ENCODE measurements around the gene ADD1.
"Not testable (repeated sequence)": the region's sequence is repeated elsewhere in the genome, so short reads cannot be mapped to it uniquely, and the experiment has no call there.

ADD1 gene

GRCh38 chr4:2942532-2943363, 99.1 kb downstream of the ADD1 start:
- H3K27ac ChIP-seq (ENCODE audit: low read length) = no peak overlapping the region
- H3K27me3 ChIP-seq (ENCODE audit: control insufficient read depth, insufficient read depth, low read length) = no peaks in the 10 kb centered on the region
- DNase-seq (ENCODE audit: low read depth, low spot score) = no peak
- H3K4me1 ChIP-seq (ENCODE audit: control insufficient read depth, insufficient read depth, low read length) = no peaks in the 10 kb centered on the region
- H3K4me3 ChIP-seq (ENCODE audit: low read length) = no peak overlapping the region
- peaks cover 73% of the 10 kb centered on the region for H3K36me3 ChIP-seq (ENCODE audit: control insufficient read depth, insufficient read depth, low read length)
- WGBS (ENCODE audit: insufficient coverage, insufficient read length) = no CpG with 5 or more reads among the region's 31 CpGs
- H3K9me3 ChIP-seq (ENCODE audit: control insufficient read depth, insufficient read depth, low read length) = no peaks in the 10 kb centered on the region

DNA sequence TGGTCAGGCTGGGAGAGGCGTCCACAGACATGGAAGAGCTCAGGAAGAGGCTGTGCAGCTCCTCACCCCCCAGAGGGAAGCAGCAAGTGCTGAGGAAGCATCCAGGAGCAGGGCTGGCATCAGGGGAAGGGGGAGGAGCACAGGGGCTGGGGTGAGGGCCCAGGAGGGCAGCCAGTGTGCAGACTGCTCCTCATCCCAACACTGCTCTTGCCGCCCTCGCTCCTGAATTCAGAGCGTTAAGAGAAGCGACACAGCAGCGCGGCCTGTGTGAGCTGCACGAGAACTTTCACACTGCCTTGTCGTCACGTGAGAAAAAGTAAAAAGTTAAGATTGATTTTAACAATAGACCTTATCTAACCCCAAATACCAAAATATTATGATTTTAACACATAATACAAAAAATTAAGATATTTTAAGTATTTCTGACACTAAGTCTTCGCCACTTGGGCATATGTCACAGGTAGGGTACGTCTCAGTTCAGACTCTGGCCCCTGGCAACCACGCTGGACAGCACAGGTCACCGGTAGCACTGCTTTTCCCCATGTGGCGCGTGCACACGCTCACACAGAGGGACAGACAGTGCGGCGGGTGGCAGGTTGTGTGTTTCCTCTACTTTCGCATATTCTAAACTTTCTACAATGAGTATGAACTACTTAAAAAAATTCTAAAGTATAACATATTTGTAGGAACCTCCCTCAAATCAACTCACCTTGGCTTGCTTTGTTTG, 99.9 kb downstream of the ADD1 start:
- no CpG with 5 or more reads among the region's 20 CpGs for WGBS (ENCODE audit: insufficient coverage, insufficient read length)
- peaks cover 78% of the 10 kb centered on the region for H3K36me3 ChIP-seq (ENCODE audit: control insufficient read depth, insufficient read depth, low read length)
- H3K27ac ChIP-seq (ENCODE audit: low read length) = no peak overlapping the region
- DNase-seq (ENCODE audit: low read depth, low spot score) = no peak
- H3K9me3 ChIP-seq (ENCODE audit: control insufficient read depth, insufficient read depth, low read length) = no peaks in the 10 kb centered on the region
- no peaks in the 10 kb centered on the region for H3K4me1 ChIP-seq (ENCODE audit: control insufficient read depth, insufficient read depth, low read length)
- no peaks in the 10 kb centered on the region for H3K27me3 ChIP-seq (ENCODE audit: control insufficient read depth, insufficient read depth, low read length)
- no peak overlapping the region for H3K4me3 ChIP-seq (ENCODE audit: low read length)

DNA sequence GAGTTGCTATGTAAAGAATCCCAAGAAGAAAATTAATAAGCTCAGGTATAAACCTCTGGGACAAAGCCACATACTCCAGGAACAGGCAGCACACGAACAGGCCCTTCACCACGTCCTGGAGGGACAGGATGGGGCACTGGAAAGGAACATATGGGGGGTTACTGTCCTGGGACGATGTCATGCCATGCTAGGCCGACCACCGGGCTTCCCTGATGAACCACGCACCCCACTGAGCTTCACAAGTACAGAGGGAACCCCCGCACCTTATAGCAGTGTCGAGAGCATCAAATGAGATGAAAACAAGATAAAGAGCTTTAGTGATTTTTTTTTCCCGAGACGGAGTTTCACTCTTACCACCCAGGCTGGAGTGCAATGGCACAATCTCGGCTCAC, 100.4 kb downstream of the ADD1 start:
- H3K9me3 ChIP-seq (ENCODE audit: control insufficient read depth, insufficient read depth, low read length) = no peaks in the 10 kb centered on the region
- H3K27ac ChIP-seq (ENCODE audit: low read length) = no peak overlapping the region
- WGBS (ENCODE audit: insufficient coverage, insufficient read length) = no CpG with 5 or more reads among the region's 11 CpGs
- H3K4me3 ChIP-seq (ENCODE audit: low read length) = no peak overlapping the region
- no peaks in the 10 kb centered on the region for H3K27me3 ChIP-seq (ENCODE audit: control insufficient read depth, insufficient read depth, low read length)
- DNase-seq (ENCODE audit: low read depth, low spot score) = no peak
- no peaks in the 10 kb centered on the region for H3K4me1 ChIP-seq (ENCODE audit: control insufficient read depth, insufficient read depth, low read length)
- peaks cover 76% of the 10 kb centered on the region for H3K36me3 ChIP-seq (ENCODE audit: control insufficient read depth, insufficient read depth, low read length)

- H3K27ac ChIP-seq (ENCODE audit: low read length) = no peak overlapping the region
- no peak for DNase-seq (ENCODE audit: low read depth, low spot score)
- WGBS (ENCODE audit: insufficient coverage, insufficient read length) = no CpG with 5 or more reads among the region's 30 CpGs
- H3K27me3 ChIP-seq (ENCODE audit: control insufficient read depth, insufficient read depth, low read length) = no peaks in the 10 kb centered on the region
- H3K9me3 ChIP-seq (ENCODE audit: control insufficient read depth, insufficient read depth, low read length) = no peaks in the 10 kb centered on the region
- no peaks in the 10 kb centered on the region for H3K4me1 ChIP-seq (ENCODE audit: control insufficient read depth, insufficient read depth, low read length)
- H3K36me3 ChIP-seq (ENCODE audit: control insufficient read depth, insufficient read depth, low read length) = peaks cover 74% of the 10 kb centered on the region
- no peak overlapping the region for H3K4me3 ChIP-seq (ENCODE audit: low read length)
Observed at GRCh38 chr4:2944586-2945526, 101.2 kb downstream of the ADD1 start.

DNA sequence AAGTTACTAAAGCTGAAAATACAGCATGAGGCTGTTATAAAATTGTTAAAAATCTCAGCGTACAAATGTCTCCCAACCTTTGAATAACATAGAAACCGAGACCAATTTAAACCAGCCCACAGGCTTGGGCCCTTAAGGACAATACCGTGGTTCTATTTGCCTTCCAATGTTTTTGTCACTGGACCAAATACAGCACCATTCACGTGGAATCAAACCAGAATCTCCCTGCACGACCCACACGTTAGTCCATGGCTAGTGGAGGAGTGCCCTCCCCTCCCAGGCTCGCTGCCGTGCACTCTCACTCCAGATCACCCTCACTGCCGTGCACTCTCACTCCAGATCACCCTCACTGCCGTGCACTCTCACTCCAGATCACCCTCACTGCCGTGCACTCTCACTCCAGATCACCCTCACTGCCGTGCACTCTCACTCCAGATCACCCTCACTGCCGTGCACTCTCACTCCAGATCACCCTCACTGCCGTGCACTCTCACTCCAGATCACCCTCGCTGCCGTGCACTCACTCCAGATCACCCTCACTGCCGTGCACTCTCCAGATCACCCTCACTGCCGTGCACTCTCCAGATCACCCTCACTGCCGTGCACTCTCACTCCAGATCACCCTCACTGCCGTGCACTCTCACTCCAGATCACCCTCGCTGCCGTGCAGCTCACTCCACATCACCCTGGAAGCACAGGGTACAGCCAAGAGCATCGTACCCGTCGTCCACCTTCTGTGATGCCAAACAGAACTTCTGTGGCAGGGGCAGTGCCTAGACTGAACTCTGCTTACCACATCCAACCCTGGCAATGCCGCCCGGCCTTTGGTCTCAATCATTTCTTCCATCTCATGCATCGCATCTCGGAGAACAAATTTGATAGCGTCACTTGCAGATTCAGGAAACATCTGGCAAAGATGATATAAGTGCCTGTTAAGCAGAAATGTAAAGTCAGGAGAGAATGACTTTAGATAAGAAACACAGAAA, 102.3 kb downstream of the ADD1 start:
- DNase-seq (ENCODE audit: low read depth, low spot score); H3K4me3 ChIP-seq (ENCODE audit: low read length); H3K4me1 ChIP-seq (ENCODE audit: control insufficient read depth, insufficient read depth, low read length); H3K27me3 ChIP-seq (ENCODE audit: control insufficient read depth, insufficient read depth, low read length); H3K9me3 ChIP-seq (ENCODE audit: control insufficient read depth, insufficient read depth, low read length); H3K27ac ChIP-seq (ENCODE audit: low read length): not testable (repeated sequence)
- no CpG with 5 or more reads among the region's 30 CpGs for WGBS (ENCODE audit: insufficient coverage, insufficient read length)
- H3K36me3 ChIP-seq (ENCODE audit: control insufficient read depth, insufficient read depth, low read length) = peaks cover 69% of the 10 kb centered on the region

DNA sequence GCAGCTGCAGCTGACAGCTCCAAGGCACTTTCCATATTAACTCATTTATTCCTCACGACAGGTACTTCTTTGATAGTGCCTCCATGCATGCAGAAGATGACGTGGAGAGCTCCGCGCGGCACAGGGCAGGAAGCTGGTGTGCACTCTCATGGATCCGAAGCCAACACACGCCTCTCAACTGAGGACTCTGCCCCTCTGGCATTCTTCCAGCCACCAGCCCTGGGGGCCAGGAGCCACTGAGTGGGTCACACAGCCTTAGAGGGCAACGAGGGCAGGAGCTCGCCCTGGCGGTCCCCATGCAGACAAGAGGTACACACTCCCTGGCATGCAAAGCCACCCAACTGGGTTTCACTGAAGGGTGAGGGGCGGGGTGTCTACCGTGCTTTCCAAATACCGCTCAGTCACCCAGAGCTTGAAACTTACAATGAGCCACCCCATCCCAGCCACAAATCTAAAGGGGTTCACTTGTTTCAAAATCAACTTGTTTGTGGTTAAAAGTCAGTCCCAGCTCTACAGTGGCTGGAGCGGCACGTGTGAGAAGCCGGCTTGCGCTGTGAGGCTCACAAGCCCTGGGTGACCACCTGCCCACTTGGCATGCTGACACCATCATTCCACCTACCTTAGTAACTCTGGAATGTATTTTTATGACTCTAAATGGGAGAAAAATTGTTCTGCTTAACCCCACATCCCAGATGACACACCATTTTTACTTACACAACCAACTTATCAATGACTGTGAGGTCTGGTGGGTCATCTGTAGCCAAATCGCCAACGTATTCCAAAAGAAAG, 103.4 kb downstream of the ADD1 start:
- no CpG with 5 or more reads among the region's 19 CpGs for WGBS (ENCODE audit: insufficient coverage, insufficient read length)
- H3K36me3 ChIP-seq (ENCODE audit: control insufficient read depth, insufficient read depth, low read length) = peaks cover 65% of the 10 kb centered on the region
- H3K4me3 ChIP-seq (ENCODE audit: low read length) = no peak overlapping the region
- no peaks in the 10 kb centered on the region for H3K9me3 ChIP-seq (ENCODE audit: control insufficient read depth, insufficient read depth, low read length)
- no peak overlapping the region for H3K27ac ChIP-seq (ENCODE audit: low read length)
- no peaks in the 10 kb centered on the region for H3K27me3 ChIP-seq (ENCODE audit: control insufficient read depth, insufficient read depth, low read length)
- no peaks in the 10 kb centered on the region; the same call in 1 of the 2 replicates for H3K4me1 ChIP-seq (ENCODE audit: control insufficient read depth, insufficient read depth, low read length)
- DNase-seq (ENCODE audit: low read depth, low spot score) = no peak

GRCh38 chr4:2947926-2948325, 104.3 kb downstream of the ADD1 start:
- Histone ChIP-seq H3K9me3 (ENCODE audit: control insufficient read depth, insufficient read depth, low read length) (no peaks in the 10 kb centered on the region), H3K27me3 (ENCODE audit: control insufficient read depth, insufficient read depth, low read length) (no peaks in the 10 kb centered on the region), H3K4me1 (ENCODE audit: control insufficient read depth, insufficient read depth, low read length) (no peaks in the 10 kb centered on the region; the same call in 1 of the 2 replicates), H3K36me3 (ENCODE audit: control insufficient read depth, insufficient read depth, low read length) (peaks cover 60% of the 10 kb centered on the region), H3K27ac (ENCODE audit: low read length) (no peak overlapping the region), H3K4me3 (ENCODE audit: low read length) (no peak overlapping the region)
- no CpG with 5 or more reads among the region's 11 CpGs for WGBS (ENCODE audit: insufficient coverage, insufficient read length)
- DNase-seq (ENCODE audit: low read depth, low spot score) = no peak

- Histone ChIP-seq H3K27ac (ENCODE audit: low read length) (no peak overlapping the region), H3K4me1 (ENCODE audit: control insufficient read depth, insufficient read depth, low read length) (no peaks in the 10 kb centered on the region; the same call in 1 of the 2 replicates), H3K4me3 (ENCODE audit: low read length) (no peak overlapping the region), H3K36me3 (ENCODE audit: control insufficient read depth, insufficient read depth, low read length) (peaks cover 59% of the 10 kb centered on the region), H3K9me3 (ENCODE audit: control insufficient read depth, insufficient read depth, low read length) (no peaks in the 10 kb centered on the region; the same call in 1 of the 2 replicates), H3K27me3 (ENCODE audit: control insufficient read depth, insufficient read depth, low read length) (no peaks in the 10 kb centered on the region)
- DNase-seq (ENCODE audit: low read depth, low spot score) = no peak
- WGBS (ENCODE audit: insufficient coverage, insufficient read length) = no CpG with 5 or more reads among the region's 14 CpGs
Observed at GRCh38 chr4:2948895-2949781, 105.5 kb downstream of the ADD1 start.

All from iPS DF 6.9 (cell line).